ENCODE data around the gene TRIM17.

Gene TRIM17

DNA sequence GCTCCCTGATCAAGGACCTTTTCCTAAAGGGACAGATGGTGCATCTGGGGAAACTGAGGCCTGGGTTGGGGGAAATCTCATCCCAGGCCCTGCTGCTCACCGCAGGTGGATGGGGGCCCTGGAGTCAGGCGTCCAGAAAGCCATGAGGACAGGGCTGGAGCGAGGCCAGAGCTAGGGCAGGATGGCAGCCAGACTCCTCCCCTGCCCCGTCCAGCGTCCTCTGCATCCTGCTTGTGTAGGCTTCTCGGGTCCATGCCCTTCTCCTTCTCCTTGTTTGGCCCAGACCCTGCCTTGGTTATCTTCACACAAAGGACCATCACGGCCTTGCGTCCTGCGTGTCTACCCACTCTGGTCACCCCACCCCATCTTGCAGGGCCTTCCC lies 53.0 kb downstream of the TRIM17 start:
- TF ChIP-seq ZBTB7A (IDR thresholded peaks at IDR 0.05; ENCODE audit: low read depth) = no peak
- no peak for TF ChIP-seq RAD21 (IDR thresholded peaks at IDR 0.05; ENCODE audit: low read depth)
- TF ChIP-seq TAF1 (IDR thresholded peaks at IDR 0.05; ENCODE audit: low read depth) = no peak
- TF ChIP-seq TCF12 (IDR thresholded peaks at IDR 0.05; ENCODE audit: low read depth) = no peak
- TF ChIP-seq CEBPB (IDR thresholded peaks at IDR 0.05) = no peak
- no peak for TF ChIP-seq USF1 (IDR thresholded peaks at IDR 0.05)
- no peak for TF ChIP-seq TEAD4 (IDR thresholded peaks at IDR 0.05)
- TF ChIP-seq EGR1 (IDR thresholded peaks at IDR 0.05) = no peak
- TF ChIP-seq CREB1 (IDR thresholded peaks at IDR 0.05; ENCODE audit: low read depth) = no peak
- no peak for TF ChIP-seq EP300 (IDR thresholded peaks at IDR 0.05; ENCODE audit: borderline replicate concordance)
- no peak for TF ChIP-seq NFIC (IDR thresholded peaks at IDR 0.05)
- no peak for TF ChIP-seq FOXM1 (IDR thresholded peaks at IDR 0.05; ENCODE audit: borderline replicate concordance, low read depth)
- TF ChIP-seq REST (IDR thresholded peaks at IDR 0.05; ENCODE audit: low read depth) = no peak

DNA sequence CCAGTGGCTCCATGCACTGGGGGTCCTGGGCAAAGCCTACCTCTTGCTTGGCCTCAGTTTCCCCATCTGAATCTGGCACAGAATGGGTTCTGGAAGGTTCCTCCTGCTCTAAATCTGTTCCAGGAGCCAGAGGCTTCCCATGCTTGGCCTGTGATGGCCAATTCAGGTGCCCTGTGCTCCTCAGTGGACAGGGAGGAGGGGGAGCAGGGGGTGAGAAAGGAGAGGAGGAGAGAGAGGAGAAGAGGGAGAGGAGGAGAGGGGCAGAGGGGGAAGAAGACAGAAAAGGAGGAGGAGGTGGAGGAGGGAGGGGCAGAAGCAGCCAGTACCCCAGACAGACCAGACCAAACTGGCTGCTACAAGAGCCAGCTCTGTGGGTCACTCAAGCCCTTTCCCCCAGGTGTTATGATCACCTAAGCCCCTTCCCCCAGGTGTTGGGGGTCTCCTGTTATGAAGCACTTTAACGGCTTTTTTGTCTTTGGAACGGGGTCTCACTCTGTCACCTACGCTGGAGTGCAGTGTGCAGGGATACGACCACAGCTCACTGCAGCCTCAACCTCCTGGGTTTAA lies 53.7 kb downstream of the TRIM17 start:
- TF ChIP-seq TAF1 (IDR thresholded peaks at IDR 0.05; ENCODE audit: low read depth) (no peak), USF1 (IDR thresholded peaks at IDR 0.05) (no peak), REST (IDR thresholded peaks at IDR 0.05; ENCODE audit: low read depth) (no peak), FOXM1 (IDR thresholded peaks at IDR 0.05; ENCODE audit: borderline replicate concordance, low read depth) (no peak), TCF12 (IDR thresholded peaks at IDR 0.05; ENCODE audit: low read depth) (no peak), CREB1 (IDR thresholded peaks at IDR 0.05; ENCODE audit: low read depth) (no peak), TEAD4 (IDR thresholded peaks at IDR 0.05) (no peak), ZBTB7A (IDR thresholded peaks at IDR 0.05; ENCODE audit: low read depth) (no peak), YY1 (IDR thresholded peaks at IDR 0.05; ENCODE audit: low read depth) (no peak), EP300 (IDR thresholded peaks at IDR 0.05; ENCODE audit: borderline replicate concordance) (no peak)
- TF ChIP-seq, protein P1, sequence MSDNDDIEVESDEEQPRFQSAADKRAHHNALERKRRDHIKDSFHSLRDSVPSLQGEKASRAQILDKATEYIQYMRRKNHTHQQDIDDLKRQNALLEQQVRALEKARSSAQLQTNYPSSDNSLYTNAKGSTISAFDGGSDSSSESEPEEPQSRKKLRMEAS (IDR thresholded peaks at IDR 0.05) = no peak

DNA sequence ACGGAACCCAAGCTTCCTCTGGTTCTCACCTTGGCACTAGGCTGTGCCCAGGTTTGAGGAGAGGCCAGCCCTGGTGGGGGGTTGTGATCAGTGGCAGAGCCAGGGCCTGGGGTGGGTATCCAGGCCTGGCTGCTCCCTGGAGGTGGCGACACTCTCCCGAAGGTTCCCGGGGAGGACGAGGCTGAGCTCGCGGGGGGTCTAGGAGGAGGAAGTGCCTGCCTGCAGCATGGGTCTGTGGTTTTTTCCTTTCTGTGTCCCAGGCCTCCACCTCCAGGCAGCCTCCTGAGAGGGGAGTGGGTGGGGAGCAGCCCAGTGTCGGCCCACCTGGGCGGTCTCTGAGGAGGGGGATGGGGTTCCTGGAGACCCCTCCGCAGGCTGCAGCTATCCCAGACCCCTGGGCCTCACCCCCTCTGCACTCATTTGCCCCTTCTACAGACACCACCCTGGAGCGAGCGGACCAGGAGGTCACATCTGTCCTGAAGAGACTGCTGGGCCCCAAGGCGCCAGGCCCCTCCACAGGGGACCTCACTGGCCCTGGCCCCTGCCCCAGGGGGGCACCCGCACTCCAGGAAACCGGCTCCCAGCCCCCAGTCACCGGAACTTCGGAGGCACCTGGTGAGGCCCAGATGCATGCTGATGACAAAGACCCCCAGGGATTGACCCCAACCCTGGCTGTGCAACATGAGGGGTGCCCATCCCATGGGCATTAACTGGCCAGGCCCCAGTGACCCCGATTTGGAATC lies 54.3 kb downstream of the TRIM17 start:
- TF ChIP-seq EGR1 (IDR thresholded peaks at IDR 0.05) (no peak), TCF12 (IDR thresholded peaks at IDR 0.05; ENCODE audit: low read depth) (no peak)

DNA sequence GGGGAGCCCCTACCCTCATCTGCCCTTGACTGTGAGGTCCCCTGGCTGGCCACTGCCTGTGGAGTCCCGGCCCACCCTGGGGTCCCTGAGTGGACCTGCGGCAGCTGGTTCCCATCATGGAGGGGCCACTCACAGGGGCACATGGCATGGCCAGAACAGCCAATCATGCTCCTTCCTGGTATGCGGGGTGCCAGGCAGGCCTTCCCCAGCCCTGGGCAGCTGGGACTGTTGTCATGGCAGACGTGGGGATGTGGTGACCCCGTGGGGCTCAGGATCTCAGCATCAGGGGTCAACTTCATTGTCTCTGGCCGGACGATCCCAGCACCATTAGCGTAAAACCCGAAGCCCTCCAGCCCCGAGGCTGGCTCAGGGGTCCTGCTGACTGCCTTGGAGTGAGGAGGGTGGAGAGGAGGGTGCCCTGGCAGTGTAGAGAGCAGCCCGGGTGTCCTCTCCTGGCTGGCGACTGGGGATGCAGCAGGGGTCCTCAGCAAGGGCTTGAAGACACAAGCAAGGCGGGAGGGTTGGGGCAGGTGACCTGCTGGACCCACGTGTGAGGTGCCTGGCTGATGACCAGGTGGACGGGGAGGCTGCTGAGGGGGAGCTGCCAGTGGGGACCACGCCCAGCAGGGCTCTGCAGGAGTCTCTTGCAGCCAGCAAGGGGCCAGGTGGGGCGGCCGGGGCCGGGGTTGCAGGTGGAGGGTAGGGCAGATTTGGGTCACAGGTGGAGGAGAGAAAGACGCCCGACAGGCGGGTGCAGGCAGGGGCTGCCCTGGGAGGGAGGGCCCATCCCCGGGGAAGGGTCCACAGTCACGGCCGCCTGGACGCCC lies 55.1 kb downstream of the TRIM17 start:
- TF ChIP-seq TAF1 (IDR thresholded peaks at IDR 0.05; ENCODE audit: low read depth) (no peak), TEAD4 (IDR thresholded peaks at IDR 0.05) (no peak), CREB1 (IDR thresholded peaks at IDR 0.05; ENCODE audit: low read depth) (no peak), YY1 (IDR thresholded peaks at IDR 0.05; ENCODE audit: low read depth) (no peak), USF1 (IDR thresholded peaks at IDR 0.05) (no peak; the same call in 1 of the 2 replicates), EP300 (IDR thresholded peaks at IDR 0.05; ENCODE audit: borderline replicate concordance) (no peak), CEBPB (IDR thresholded peaks at IDR 0.05) (no peak), EGR1 (IDR thresholded peaks at IDR 0.05) (no peak), ZBTB7A (IDR thresholded peaks at IDR 0.05; ENCODE audit: low read depth) (no peak), TCF12 (IDR thresholded peaks at IDR 0.05; ENCODE audit: low read depth) (no peak), NFIC (IDR thresholded peaks at IDR 0.05) (no peak), REST (IDR thresholded peaks at IDR 0.05; ENCODE audit: low read depth) (no peak)
- TF ChIP-seq, protein P1 (IDR thresholded peaks at IDR 0.05) = no peak
